K562 (cell line): ENCODE results near the gene SCARF2. TPM values are rescaled to one million over a fixed set of nuclear protein-coding genes. Genes with fewer than 3 reads are reported as not detected.

ENCODE experiments used
- CBX5 ChIP-seq: IDR thresholded peaks from 2 replicates; pipeline ENCODE4 v1.6.1; 2014; ENCODE audit warnings: low read depth, borderline replicate concordance
- CHD2 ChIP-seq: IDR thresholded peaks from 2 replicates; pipeline ENCODE4 v1.6.1; 2011; ENCODE audit warnings: low read depth, low read length
- DACH1 ChIP-seq: fragments of 450-650 bp; IDR thresholded peaks from 2 replicates; pipeline ENCODE4 v1.6.1; 2018; ENCODE audit not compliant: partially characterized antibody
- ELF1 ChIP-seq: fragments of 200-800 bp; sonication (Bioruptor generic); IDR thresholded peaks from 2 replicates; pipeline ENCODE4 v1.6.1; 2016; ENCODE audit warnings: missing genetic modification characterization, missing compliant biosample characterization
- ELK1 ChIP-seq: sonication (generic); formaldehyde crosslinking; IDR thresholded peaks from 2 replicates; pipeline ENCODE4 v1.8.1; 2022; ENCODE audit warnings: missing genetic modification reagents
- GATAD2A ChIP-seq: fragments of 450-650 bp; IDR thresholded peaks from 2 replicates; pipeline ENCODE4 v1.6.1; 2017
- IFI16 ChIP-seq: fragments of 250-450 bp; sonication (Bioruptor Pico); IDR thresholded peaks from 2 replicates; pipeline ENCODE4 v2.1.2; 2022; ENCODE audit warnings: mild to moderate bottlenecking, inconsistent platforms
- KDM2B ChIP-seq: fragments of 250-450 bp; sonication (Bioruptor Pico); IDR thresholded peaks from 2 replicates; pipeline ENCODE4 v1.8.0; 2021; ENCODE audit warnings: mild to moderate bottlenecking, moderate library complexity
- MAX ChIP-seq: sonication (generic); formaldehyde crosslinking; IDR thresholded peaks from 2 replicates; pipeline ENCODE4 v1.9.0; 2022; ENCODE audit warnings: mild to moderate bottlenecking, missing genetic modification reagents
- MED1 ChIP-seq: sonication (generic); formaldehyde crosslinking; IDR thresholded peaks from 2 replicates; pipeline ENCODE4 v1.8.1; 2023; ENCODE audit warnings: missing genetic modification reagents, borderline replicate concordance
- MLX ChIP-seq, 2 experiments: fragments of 450-650 bp in 1 of 2; sonication (generic) in 1 of 2; formaldehyde crosslinking; conservative IDR thresholded peaks; 2 replicates each; pipeline versions ENCODE4 v1.4.0 to v1.8.1; 2020 to 2022; ENCODE audit warnings: mild to moderate bottlenecking in 1 of 2, missing genetic modification reagents in 1 of 2
- MYBL2 ChIP-seq, 2 experiments: fragments of 450-650 bp in 1 of 2; sonication (generic) in 1 of 2; formaldehyde crosslinking in 1 of 2; IDR thresholded peaks; 2 replicates each; pipeline versions ENCODE4 v1.6.1 to v1.8.1; 2017 to 2022; ENCODE audit warnings: borderline replicate concordance in 1 of 2, inconsistent platforms in 1 of 2, low read depth in 1 of 2, mild to moderate bottlenecking in 1 of 2, missing genetic modification reagents in 1 of 2, moderate library complexity in 1 of 2
- NFRKB ChIP-seq: fragments of 450-650 bp; IDR thresholded peaks from 2 replicates; pipeline ENCODE4 v1.6.1; 2016; ENCODE audit warnings: low read depth
- NR3C1 ChIP-seq: sonication (generic); formaldehyde crosslinking; IDR thresholded peaks from 2 replicates; pipeline ENCODE4 v1.8.1; 2022; ENCODE audit warnings: missing genetic modification reagents
- PHF21A ChIP-seq: fragments of 450-650 bp; IDR thresholded peaks from 2 replicates; pipeline ENCODE4 v1.6.1; 2017; ENCODE audit warnings: low read depth, borderline replicate concordance
- PHF8 ChIP-seq: fragments of 200-600 bp; sonication (generic); IDR thresholded peaks from 2 replicates; pipeline ENCODE4 v1.6.1; 2012; ENCODE audit warnings: mixed run types, mild to moderate bottlenecking, inconsistent platforms, low read length, moderate library complexity, borderline replicate concordance
- POLR2H ChIP-seq: IDR thresholded peaks from 2 replicates; pipeline ENCODE4 v1.6.1; 2016; ENCODE audit warnings: missing genetic modification characterization, low read depth, mild to moderate bottlenecking, control low read depth, missing compliant biosample characterization, moderate library complexity
- POU5F1 ChIP-seq: fragments of 150-350 bp; IDR thresholded peaks from 2 replicates; pipeline ENCODE4 v1.6.1; 2014; ENCODE audit warnings: borderline replicate concordance, low read length, low read depth, mild to moderate bottlenecking; ENCODE audit not compliant: partially characterized antibody
- SMAD2 ChIP-seq: fragments of 150-350 bp; IDR thresholded peaks from 2 replicates; pipeline ENCODE4 v1.6.1; 2014; ENCODE audit warnings: low read depth, mild to moderate bottlenecking, low read length
- SREBF1 ChIP-seq: fragments of 150-350 bp; IDR thresholded peaks from 2 replicates; pipeline ENCODE4 v1.6.1; 2014; ENCODE audit warnings: antibody characterized with exemption, low read depth, low read length, borderline replicate concordance
- SRSF7 ChIP-seq: fragments of 200-400 bp; formaldehyde crosslinking; optimal IDR thresholded peaks from 2 replicates; pipeline ENCODE3; 2017; ENCODE audit warnings: mild to moderate bottlenecking, low read depth, low read length
- TAL1 ChIP-seq: fragments of 450-650 bp; IDR thresholded peaks from 2 replicates; pipeline ENCODE4 v1.6.1; 2016; ENCODE audit warnings: mild to moderate bottlenecking
- WHSC1 ChIP-seq: IDR thresholded peaks from one replicate; pipeline ENCODE4 v1.6.1; 2012; ENCODE audit warnings: low read length, control low read depth, inconsistent platforms
- ZFX ChIP-seq: sonication (generic); formaldehyde crosslinking; IDR thresholded peaks from 2 replicates; pipeline ENCODE4 v1.8.0; 2022; ENCODE audit warnings: mild to moderate bottlenecking, missing genetic modification reagents, moderate library complexity
- ZNF133 ChIP-seq: fragments of 250-450 bp; sonication (Bioruptor Pico); IDR thresholded peaks from 2 replicates; pipeline ENCODE4 v1.4.0; 2020; ENCODE audit warnings: mild to moderate bottlenecking
- ZNF23 ChIP-seq: fragments of 250-450 bp; sonication (Bioruptor Pico); IDR thresholded peaks from 2 replicates; pipeline ENCODE4 v1.4.0; 2020; ENCODE audit warnings: mild to moderate bottlenecking
- ZNF507 ChIP-seq: conservative IDR thresholded peaks from 2 replicates; pipeline ENCODE4 v1.6.1; 2017; ENCODE audit warnings: missing genetic modification characterization, missing compliant biosample characterization
- ZNF584 ChIP-seq: fragments of 200-800 bp; sonication (Bioruptor generic); IDR thresholded peaks from 2 replicates; pipeline ENCODE4 v1.6.1; 2016; ENCODE audit warnings: low read depth, mild to moderate bottlenecking, missing genetic modification characterization, missing compliant biosample characterization
- ZNF785 ChIP-seq: fragments of 250-450 bp; sonication (Bioruptor Pico); IDR thresholded peaks from 2 replicates; pipeline ENCODE4 v1.4.0; 2020; ENCODE audit warnings: mild to moderate bottlenecking
- polyA plus RNA-seq, 8 experiments: library from polyadenylated mRNA; depleted of rRNA in 4 of 8; stranded (reverse) in 5 of 8; unstranded in 3 of 8; fragments of >200 nt; fragmentation: Nextera tagmentation in 2 of 8; fragmentation: Illumina TruSeq in 1 of 8; extraction: Ambion mirVana in 2 of 8; extraction: Trizol in 1 of 8; gene quantifications; 2 replicates each; pipeline versions ENCODE4 v1.2.1 to v1.2.3, GENCODE V29; 2011 to 2014; ENCODE audit warnings: inconsistent platforms in 1 of 8, missing spikeins in 1 of 8
- total RNA-seq, 7 experiments: library from RNA; depleted of rRNA in 6 of 7; stranded (reverse); fragments of >200 nt in 6 of 7; fragmentation: Illumina TruSeq in 2 of 7; extraction: Trizol in 2 of 7; gene quantifications; 2 replicates each; pipeline versions ENCODE4 v1.2.1 to v1.2.3, GENCODE V29; 2011 to 2021; ENCODE audit warnings: low replicate concordance in 1 of 7

The SCARF2 gene
- total and polyA plus RNA-seq, 9 of the 15 experiments (the other 6 are each of a cell fraction or from before 2014, with no cell fraction given), result 0.06 to 0.32 (median 0.21) TPM; not detected in 5

- no peak for TF ChIP-seq DACH1
- TF ChIP-seq PHF21A, result no peak
- no peak for TF ChIP-seq ZNF584 (CRISPR knock-in tag)
- no peak for TF ChIP-seq CHD2
- TF ChIP-seq ELK1, result 0 out of 2 replicates have a peak, but pooled peaks have one; percentile 65
- no peak for TF ChIP-seq ZNF133
- TF ChIP-seq IFI16 (CRISPR knock-in tag), result no peak
- peak; percentile 25; the same call in 1 of the 2 replicates for TF ChIP-seq MAX (CRISPR knock-in tag)
- no peak for TF ChIP-seq ZNF785 (CRISPR knock-in tag)
- TF ChIP-seq ZFX (CRISPR knock-in tag), result peak; percentile 29; the same call in 1 of the 2 replicates
- TF ChIP-seq SMAD2, result no peak
- TF ChIP-seq WHSC1, result peak; percentile 76
- TF ChIP-seq MLX (CRISPR knock-in tag; conservative IDR thresholded peaks at IDR 0.05), result peak in 1 of 2 experiments; percentile 17; a peak in 1 of 4 replicates
- TF ChIP-seq CBX5, result no peak
- no peak for TF ChIP-seq ZNF23 (CRISPR knock-in tag)
- no peak for TF ChIP-seq SRSF7
- no peak for TF ChIP-seq POLR2H (tag)
- no peak for TF ChIP-seq GATAD2A
- TF ChIP-seq TAL1, result no peak
- TF ChIP-seq MED1 (CRISPR knock-in tag), result 0 out of 2 replicates have a peak, but pooled peaks have one; percentile 58
- TF ChIP-seq NFRKB, result no peak
- no peak for TF ChIP-seq PHF8
- no peak for TF ChIP-seq ZNF507 (tag)
- peak; percentile 61 for TF ChIP-seq NR3C1 (CRISPR knock-in tag)
- TF ChIP-seq SREBF1, result no peak
- no peak for TF ChIP-seq KDM2B (CRISPR knock-in tag)
- TF ChIP-seq MYBL2 (IDR thresholded peaks at IDR 0.05; ENCODE audit: low read depth), result no peak
- peak; percentile 75 for TF ChIP-seq MYBL2 (CRISPR knock-in tag; IDR thresholded peaks at IDR 0.05; ENCODE audit: borderline replicate concordance)
- no peak for TF ChIP-seq ELF1 (tag)
- TF ChIP-seq POU5F1, result no peak
These were observed 20.0 kb upstream of the SCARF2 start (continued) for GRCh38 chr22:20457506-20458240.
